ENCODE measurements around the gene KRTAP10-5. TPM values are rescaled to one million over a fixed set of nuclear protein-coding genes. Genes with fewer than 3 reads are reported as not detected.
"Not testable (repeated sequence)": the region's sequence is repeated elsewhere in the genome, so short reads cannot be mapped to it uniquely, and the experiment has no call there.

The KRTAP10-5 gene
- total and polyA plus RNA-seq, 9 of the 15 experiments (the other 6 are each of a cell fraction or from before 2014, with no cell fraction given): not detected

DNA sequence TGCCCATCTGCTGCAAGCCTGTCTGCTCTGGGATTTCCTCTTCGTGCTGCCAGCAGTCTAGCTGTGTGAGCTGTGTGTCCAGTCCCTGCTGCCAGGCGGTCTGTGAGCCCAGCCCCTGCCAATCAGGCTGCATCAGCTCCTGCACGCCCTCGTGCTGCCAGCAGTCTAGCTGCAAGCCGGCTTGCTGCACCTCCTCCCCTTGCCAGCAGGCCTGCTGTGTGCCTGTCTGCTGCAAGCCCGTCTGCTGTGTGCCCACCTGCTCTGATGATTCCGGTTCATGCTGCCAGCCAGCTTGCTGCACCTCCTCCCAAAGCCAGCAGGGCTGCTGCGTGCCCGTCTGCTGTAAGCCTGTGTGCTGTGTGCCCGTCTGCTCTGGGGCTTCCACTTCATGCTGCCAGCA lies 20.7 kb upstream of the KRTAP10-5 start:
- in situ Hi-C loops (cut with MboI): not testable (repeated sequence)

DNA sequence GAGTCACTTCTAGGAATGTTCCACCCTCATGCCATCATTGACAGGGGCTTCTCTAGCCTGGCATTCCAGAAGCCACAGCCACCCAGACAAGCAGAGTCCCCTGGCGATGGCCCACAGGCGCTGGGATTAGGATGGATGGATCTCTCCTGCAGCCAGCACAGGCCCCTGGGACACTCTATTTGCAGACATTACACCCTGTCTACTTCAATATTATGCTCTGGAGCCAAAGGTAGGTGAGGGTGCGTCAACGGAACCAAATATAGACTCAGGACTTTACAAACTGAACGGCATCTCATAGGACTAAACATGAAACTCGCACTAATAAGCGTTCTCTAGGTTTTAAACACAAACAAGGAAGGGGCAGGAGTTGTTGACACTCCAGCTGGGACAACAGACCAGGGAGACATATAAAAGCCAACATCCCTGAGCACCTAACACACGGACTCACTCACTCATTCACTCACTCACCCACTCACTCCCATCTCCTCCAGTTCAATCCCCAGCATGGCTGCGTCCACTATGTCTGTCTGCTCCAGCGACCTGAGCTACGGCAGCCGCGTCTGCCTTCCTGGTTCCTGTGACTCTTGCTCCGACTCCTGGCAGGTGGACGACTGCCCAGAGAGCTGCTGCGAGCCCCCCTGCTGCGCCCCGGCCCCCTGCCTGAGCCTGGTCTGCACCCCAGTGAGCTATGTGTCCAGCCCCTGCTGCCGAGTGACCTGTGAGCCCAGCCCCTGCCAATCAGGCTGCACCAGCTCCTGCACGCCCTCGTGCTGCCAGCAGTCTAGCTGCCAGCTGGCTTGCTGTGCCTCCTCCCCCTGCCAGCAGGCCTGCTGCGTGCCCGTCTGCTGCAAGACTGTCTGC lies 19.9 kb upstream of the KRTAP10-5 start, which contains the start of gene KRTAP10-7:
TSS of gene KRTAP10-7 (plus strand) at position 480 of the 861 bp plus-strand sequence. CDS start at position 505, 25 bp downstream.
- H3K9ac ChIP-seq (ENCODE audit: insufficient read depth in 1 of 2, low read depth in 2 of 2, low read length in 2 of 2); H3K9me3 ChIP-seq (replicated peaks; ENCODE audit: control insufficient read depth, insufficient read depth, low read depth, low read length); BruUV-seq (replicated peaks); H3K79me2 ChIP-seq (ENCODE audit: control insufficient read depth, insufficient read depth, low read length); H3K36me3 ChIP-seq (ENCODE audit: control insufficient read depth, insufficient read depth, low read length); FAIRE-seq; POLR2A ChIA-PET; DNase-seq (ENCODE audit: extremely low read depth in 1 of 4, low spot score in 3 of 4); H3K9me1 ChIP-seq (ENCODE audit: control insufficient read depth, insufficient read depth, low read length); in situ Hi-C loops (cut with MboI); intact Hi-C loops (cut with micrococcal nuclease); H3K27ac ChIP-seq (ENCODE audit: extremely low read depth, low read depth, low read length); ATAC-seq; H4K20me1 ChIP-seq (replicated peaks; ENCODE audit: control insufficient read depth, insufficient read depth, low read length); H3K4me3 ChIP-seq; H3K4me2 ChIP-seq (ENCODE audit: insufficient read depth, low read length); H2AFZ ChIP-seq (ENCODE audit: low read depth, low read length); CTCF ChIA-PET (ENCODE audit: low intra/inter-chr PET ratio): not testable (repeated sequence)
- H3K4me1 ChIP-seq (replicated peaks in 1 of 2; ENCODE audit: control insufficient read depth in 2 of 2, insufficient read depth in 2 of 2, low read length in 2 of 2): peaks cover 1 to 16% of the 10 kb centered on the region in 2 experiments; a peak in 3 of 5 replicates
- WGBS (ENCODE audit: insufficient coverage, low coverage, missing lambda C conversion rate): under 1% methylated on average over 13 of the region's 23 CpGs
- H3K27me3 ChIP-seq (ENCODE audit: control insufficient read depth in 2 of 2, insufficient read depth in 2 of 2, low read length in 2 of 2): peaks cover 9 to 48% of the 10 kb centered on the region in 2 experiments

More for the DNA sequence above, 20.7 kb upstream of the KRTAP10-5 start:
- H3K79me2 ChIP-seq (ENCODE audit: control insufficient read depth, insufficient read depth, low read length); intact Hi-C loops (cut with micrococcal nuclease); BruUV-seq (replicated peaks); H3K36me3 ChIP-seq (ENCODE audit: control insufficient read depth, insufficient read depth, low read length); DNase-seq (ENCODE audit: extremely low read depth in 1 of 4, low spot score in 3 of 4); H3K4me3 ChIP-seq; CTCF ChIA-PET (ENCODE audit: low intra/inter-chr PET ratio); H4K20me1 ChIP-seq (replicated peaks; ENCODE audit: control insufficient read depth, insufficient read depth, low read length); H2AFZ ChIP-seq (ENCODE audit: low read depth, low read length); H3K9me3 ChIP-seq (replicated peaks; ENCODE audit: control insufficient read depth, insufficient read depth, low read depth, low read length); FAIRE-seq; ATAC-seq; H3K27ac ChIP-seq (ENCODE audit: extremely low read depth, low read depth, low read length); H3K9ac ChIP-seq (ENCODE audit: insufficient read depth in 1 of 2, low read depth in 2 of 2, low read length in 2 of 2); H3K9me1 ChIP-seq (ENCODE audit: control insufficient read depth, insufficient read depth, low read length); H3K4me2 ChIP-seq (ENCODE audit: insufficient read depth, low read length): not testable (repeated sequence)
- WGBS (ENCODE audit: insufficient coverage, low coverage, missing lambda C conversion rate): 0% methylated on average over 6 of the region's 10 CpGs
- Histone ChIP-seq H3K27me3 (ENCODE audit: control insufficient read depth in 2 of 2, insufficient read depth in 2 of 2, low read length in 2 of 2) (peaks cover 9 to 47% of the 10 kb centered on the region in 2 experiments), H3K4me1 (replicated peaks in 1 of 2; ENCODE audit: control insufficient read depth in 2 of 2, insufficient read depth in 2 of 2, low read length in 2 of 2) (peaks cover 0 to 16% of the 10 kb centered on the region in 2 experiments; a peak in 1 of 5 replicates)
- POLR2A ChIA-PET: interaction anchor here (0.6 to 0.7 kb wide), 2 partner anchors 44 to 94 kb away, joined by 3 to 4 read pairs; no protein-coding TSS in a partner anchor
- TF ChIP-seq, protein P1, sequence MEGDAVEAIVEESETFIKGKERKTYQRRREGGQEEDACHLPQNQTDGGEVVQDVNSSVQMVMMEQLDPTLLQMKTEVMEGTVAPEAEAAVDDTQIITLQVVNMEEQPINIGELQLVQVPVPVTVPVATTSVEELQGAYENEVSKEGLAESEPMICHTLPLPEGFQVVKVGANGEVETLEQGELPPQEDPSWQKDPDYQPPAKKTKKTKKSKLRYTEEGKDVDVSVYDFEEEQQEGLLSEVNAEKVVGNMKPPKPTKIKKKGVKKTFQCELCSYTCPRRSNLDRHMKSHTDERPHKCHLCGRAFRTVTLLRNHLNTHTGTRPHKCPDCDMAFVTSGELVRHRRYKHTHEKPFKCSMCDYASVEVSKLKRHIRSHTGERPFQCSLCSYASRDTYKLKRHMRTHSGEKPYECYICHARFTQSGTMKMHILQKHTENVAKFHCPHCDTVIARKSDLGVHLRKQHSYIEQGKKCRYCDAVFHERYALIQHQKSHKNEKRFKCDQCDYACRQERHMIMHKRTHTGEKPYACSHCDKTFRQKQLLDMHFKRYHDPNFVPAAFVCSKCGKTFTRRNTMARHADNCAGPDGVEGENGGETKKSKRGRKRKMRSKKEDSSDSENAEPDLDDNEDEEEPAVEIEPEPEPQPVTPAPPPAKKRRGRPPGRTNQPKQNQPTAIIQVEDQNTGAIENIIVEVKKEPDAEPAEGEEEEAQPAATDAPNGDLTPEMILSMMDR (IDR thresholded peaks at IDR 0.05 in 2 of 3, conservative IDR thresholded peaks at IDR 0.05 in 1 of 3; ENCODE audit: insufficient read depth in 2 of 3, low read depth in 1 of 3, low read length in 3 of 3): peak in 2 of 3 experiments; percentile 28 to 48; a peak in 4 of 6 replicates
